ENCODE data around the gene TNIP2. TPM values are rescaled to one million over a fixed set of nuclear protein-coding genes. Genes with fewer than 3 reads are reported as not detected.
A peak's percentile ranks its signal among the peaks of the same experiment; 100 is the strongest.

TNIP2 gene
- total and polyA plus RNA-seq, 2 of the 13 experiments (the other 11 are each of a cell fraction or from before 2014, with no cell fraction given) = 25.6 to 38.0 TPM

GRCh38 chr4:2792711-2793585 lies 36.8 kb upstream of the TNIP2 start, which contains the start of gene SH3BP2 (continued):
- TF ChIP-seq ZBTB40 (IDR thresholded peaks at IDR 0.05) = no peak
- peak; percentile 66 for TF ChIP-seq ZBTB40 (CRISPR knock-in tag; IDR thresholded peaks at IDR 0.05)
- TF ChIP-seq SALL2 (CRISPR knock-in tag; IDR thresholded peaks at IDR 0.05) = no peak
- TF ChIP-seq TCF7L2 (IDR thresholded peaks at IDR 0.05; ENCODE audit: low read depth, low read length) = no peak
- TF ChIP-seq PLRG1 (conservative IDR thresholded peaks at IDR 0.05) = no peak
- no peak for TF ChIP-seq GMEB1 (CRISPR knock-in tag; IDR thresholded peaks at IDR 0.05; ENCODE audit: borderline replicate concordance)
- peak; percentile 89 for TF ChIP-seq ZSCAN5A (CRISPR knock-in tag; IDR thresholded peaks at IDR 0.05; ENCODE audit: borderline replicate concordance)
- TF ChIP-seq CBX5 (CRISPR knock-in tag; IDR thresholded peaks at IDR 0.05; ENCODE audit: borderline replicate concordance) = no peak
- TF ChIP-seq RFXANK (CRISPR knock-in tag; IDR thresholded peaks at IDR 0.05) = no peak
- peak; percentile 70; the same call in 1 of the 2 replicates for TF ChIP-seq NR0B2 (CRISPR knock-in tag; IDR thresholded peaks at IDR 0.05)
- TF ChIP-seq ZNF746 (CRISPR knock-in tag; IDR thresholded peaks at IDR 0.05) = peak; percentile 90
- TF ChIP-seq ZNF710 (CRISPR knock-in tag; IDR thresholded peaks at IDR 0.05; ENCODE audit: borderline replicate concordance) = no peak
- TF ChIP-seq KDM2A (CRISPR knock-in tag; IDR thresholded peaks at IDR 0.05; ENCODE audit: borderline replicate concordance, low read depth) = peak; percentile 55; the same call in 1 of the 2 replicates
- no peak for TF ChIP-seq NCOA1 (CRISPR knock-in tag; IDR thresholded peaks at IDR 0.05)
